Suprapubic skin (tissue), 4 donors: ENCODE measurements around the gene DDI2. TPM values are rescaled to one million over a fixed set of nuclear protein-coding genes. Genes with fewer than 3 reads are reported as not detected.

Experiments used
- DNase-seq, 2 donors: peaks; one replicate each; pipeline ENCODE4 v3.0.0-alpha.2; 2019; ENCODE audit warnings: low spot score in 2 of 2
- H3K27ac ChIP-seq: fragments of 200-600 bp; sonication (generic); one replicate; pipeline ENCODE4 v1.5.1; 2019
- H3K27me3 ChIP-seq: fragments of 200-600 bp; sonication (generic); one replicate; pipeline ENCODE4 v1.5.1; 2019
- H3K36me3 ChIP-seq: fragments of 200-600 bp; sonication (generic); one replicate; pipeline ENCODE4 v1.5.1; 2019
- H3K4me1 ChIP-seq: fragments of 200-600 bp; sonication (generic); one replicate; pipeline ENCODE4 v1.5.1; 2019
- H3K4me3 ChIP-seq: fragments of 200-600 bp; sonication (generic); one replicate; pipeline ENCODE4 v1.5.1; 2019; ENCODE audit warnings: mild to moderate bottlenecking
- H3K9me3 ChIP-seq: fragments of 200-600 bp; sonication (generic); one replicate; pipeline ENCODE4 v1.5.1; 2019
- CTCF ChIP-seq, 2 donors: fragments of 200-600 bp in 1 of 2; fragments of 450-650 bp in 1 of 2; sonication (generic) in 1 of 2; IDR thresholded peaks; one replicate each; pipeline ENCODE4 v1.5.1; 2016 to 2019; ENCODE audit warnings: antibody characterized with exemption in 2 of 2, mild to moderate bottlenecking in 1 of 2, moderate library complexity in 1 of 2
- EP300 ChIP-seq: sonication (generic); formaldehyde crosslinking; IDR thresholded peaks from one replicate; pipeline ENCODE4 v1.6.1; 2017; ENCODE audit warnings: antibody characterized with exemption
- POLR2A ChIP-seq, 2 donors: fragments of 450-650 bp; IDR thresholded peaks; one replicate each; pipeline ENCODE4 v1.6.1; 2017; ENCODE audit warnings: antibody characterized with exemption in 2 of 2, mild to moderate bottlenecking in 2 of 2, moderate library complexity in 2 of 2
- POLR2AphosphoS5 ChIP-seq, 3 donors: sonication (generic); formaldehyde crosslinking; IDR thresholded peaks; one replicate each; pipeline ENCODE4 v1.6.1; 2017; ENCODE audit warnings: antibody characterized with exemption in 3 of 3
- WGBS: methylation state at CpG from one replicate; pipeline ENCODE4 v1.1.5; 2018; 5-methylcytosine and 5-hydroxymethylcytosine counted together
- total RNA-seq, 4 donors: library from RNA; depleted of rRNA; stranded (reverse); fragments of >200 nt; gene quantifications; one replicate each; pipeline ENCODE4 v1.1.0, GENCODE V29; 2016

DDI2 gene
- total RNA-seq, 4 donors from 2014 or later: 33.2 to 90.0 (median 39.9) TPM

DNA sequence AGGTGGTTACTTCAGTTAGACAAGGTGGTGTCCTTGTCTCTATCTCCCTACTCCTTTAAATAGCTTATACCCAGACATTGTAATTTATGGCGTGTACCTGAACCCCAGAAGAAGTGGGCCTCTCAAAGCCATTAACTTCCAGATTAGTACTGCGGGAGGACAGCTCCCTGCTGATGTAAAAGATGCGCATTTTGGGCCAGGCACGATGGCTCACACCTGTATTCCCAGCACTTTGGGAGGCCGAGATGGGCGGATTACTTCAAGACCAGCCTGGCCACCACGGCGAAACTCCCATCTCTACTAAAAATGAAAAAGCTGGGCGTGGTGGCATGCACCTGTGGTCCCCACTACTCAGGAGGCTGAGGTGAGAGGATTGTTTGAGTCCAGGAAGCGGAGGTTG, 51.8 kb downstream of the DDI2 start:
- no peaks in the 10 kb centered on the region for H3K27me3 ChIP-seq
- no peak for DNase-seq
- 95% methylated on average over 10 of the region's 10 CpGs for WGBS
- H3K4me1 ChIP-seq: no peaks in the 10 kb centered on the region
- TF ChIP-seq POLR2A (IDR thresholded peaks at IDR 0.05) (no peak), EP300 (no peak), CTCF (IDR thresholded peaks at IDR 0.05) (no peak), POLR2AphosphoS5 (IDR thresholded peaks at IDR 0.05) (no peak)
- no peak overlapping the region for H3K4me3 ChIP-seq
- no peak overlapping the region for H3K27ac ChIP-seq
- peaks cover 2% of the 10 kb centered on the region for H3K36me3 ChIP-seq
- no peaks in the 10 kb centered on the region for H3K9me3 ChIP-seq

GRCh38 chr1:15669864-15670263, 52.6 kb downstream of the DDI2 start:
- Histone ChIP-seq H3K27ac (no peak overlapping the region), H3K27me3 (no peaks in the 10 kb centered on the region)

DNA sequence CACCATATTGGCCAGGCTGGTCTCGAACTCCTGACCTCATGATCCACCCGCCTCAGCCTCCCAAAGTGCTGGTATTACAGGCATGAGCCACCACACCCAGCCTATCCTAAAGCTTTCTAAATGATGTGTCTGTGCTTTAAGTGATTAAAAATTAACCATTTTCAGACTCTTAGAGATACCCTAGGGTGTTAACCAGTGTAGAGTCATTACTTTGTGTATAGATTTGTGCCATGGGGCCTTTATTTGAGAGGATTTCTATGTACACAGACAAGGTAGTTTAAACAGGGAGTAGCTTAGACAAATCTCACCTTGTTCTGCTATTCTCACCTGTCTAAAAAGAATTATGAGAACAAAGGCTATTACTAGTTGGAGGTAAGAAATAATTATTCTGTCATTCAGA, 54.2 kb downstream of the DDI2 start:
- Histone ChIP-seq H3K4me1 (peaks cover 7% of the 10 kb centered on the region), H3K9me3 (no peaks in the 10 kb centered on the region), H3K27ac (no peak overlapping the region), H3K4me3 (no peak overlapping the region), H3K36me3 (no peaks in the 10 kb centered on the region), H3K27me3 (no peaks in the 10 kb centered on the region)
- DNase-seq: no peak
- WGBS: 100% methylated on average over 2 of the region's 2 CpGs
- TF ChIP-seq EP300 (no peak), POLR2AphosphoS5 (IDR thresholded peaks at IDR 0.05) (no peak), CTCF (IDR thresholded peaks at IDR 0.05) (no peak), POLR2A (IDR thresholded peaks at IDR 0.05) (no peak)

More at GRCh38 chr1:15669864-15670263, 52.6 kb downstream of the DDI2 start:
- no peak for DNase-seq
- H3K9me3 ChIP-seq: no peaks in the 10 kb centered on the region
- TF ChIP-seq POLR2A (IDR thresholded peaks at IDR 0.05) (no peak), CTCF (IDR thresholded peaks at IDR 0.05) (no peak), EP300 (no peak), POLR2AphosphoS5 (IDR thresholded peaks at IDR 0.05) (no peak)
- H3K4me1 ChIP-seq: peaks cover 3% of the 10 kb centered on the region
- H3K36me3 ChIP-seq: peaks cover under 1% of the 10 kb centered on the region
- no peak overlapping the region for H3K4me3 ChIP-seq
- WGBS: 79% methylated on average over 4 of the region's 4 CpGs

DNA sequence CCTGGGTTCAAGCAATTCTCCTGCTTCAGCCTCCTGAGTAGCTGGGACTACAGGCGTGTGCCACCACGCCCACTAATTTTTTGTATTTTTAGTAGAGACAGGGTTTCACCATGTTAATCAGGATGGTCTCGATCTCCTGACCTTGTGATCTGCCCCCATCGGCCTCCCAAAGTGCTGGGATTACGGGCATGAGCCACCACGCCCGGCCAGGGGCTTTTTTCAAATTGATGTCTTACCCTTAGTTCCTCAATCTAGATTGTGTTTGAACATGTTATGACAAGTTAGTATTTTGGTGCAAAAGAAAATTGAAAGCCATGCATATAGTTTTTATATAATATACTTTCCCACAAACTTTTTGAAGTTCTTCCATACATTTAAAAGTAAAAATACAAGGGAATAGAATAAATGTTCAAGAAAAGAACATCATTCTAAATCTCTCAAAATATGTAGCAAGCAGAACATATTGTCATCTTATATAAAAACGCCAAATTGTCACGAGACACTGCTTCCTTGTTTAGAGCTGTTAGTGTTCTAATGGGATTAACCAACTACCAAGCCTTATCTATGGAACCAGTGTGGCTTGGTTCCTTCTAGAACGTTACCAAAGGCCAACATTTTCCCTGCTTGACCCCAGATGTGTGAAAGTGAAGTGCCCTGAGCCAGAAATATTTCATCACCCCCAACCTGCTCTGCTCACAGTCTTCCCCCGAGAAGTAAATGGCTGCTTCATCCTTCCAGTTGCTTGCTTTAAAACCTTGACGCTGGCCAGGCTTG, 57.3 kb downstream of the DDI2 start:
- no peak for DNase-seq
- Histone ChIP-seq H3K4me1 (peaks cover 7% of the 10 kb centered on the region), H3K36me3 (no peaks in the 10 kb centered on the region), H3K9me3 (no peaks in the 10 kb centered on the region), H3K27me3 (no peaks in the 10 kb centered on the region), H3K27ac (no peak overlapping the region), H3K4me3 (no peak overlapping the region)
- WGBS: 55% methylated on average over 12 of the region's 12 CpGs
- TF ChIP-seq CTCF (IDR thresholded peaks at IDR 0.05) (no peak), EP300 (no peak), POLR2AphosphoS5 (IDR thresholded peaks at IDR 0.05) (no peak), POLR2A (IDR thresholded peaks at IDR 0.05) (no peak)

DNA sequence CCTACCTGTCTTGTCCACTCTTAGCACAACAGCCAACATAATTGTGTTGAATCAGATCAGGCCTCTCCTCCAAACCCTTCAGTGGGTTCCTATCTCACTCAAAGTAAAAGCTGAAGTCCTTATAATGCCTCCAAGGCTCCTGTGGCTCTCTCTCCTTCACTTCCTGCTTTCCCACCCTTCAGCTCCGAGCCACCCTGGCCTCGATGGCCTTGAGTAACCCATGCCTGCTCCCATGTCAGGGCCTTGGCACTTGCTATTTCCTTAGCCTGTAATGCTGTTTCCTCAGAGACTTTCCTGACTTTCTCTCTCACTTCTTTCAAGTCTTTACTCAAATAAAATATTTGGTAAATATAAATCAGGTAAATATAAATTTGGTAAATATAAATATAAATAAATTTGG, 58.8 kb downstream of the DDI2 start:
- 54% methylated on average over 2 of the region's 2 CpGs for WGBS
- Histone ChIP-seq H3K9me3 (no peaks in the 10 kb centered on the region), H3K4me3 (no peak overlapping the region), H3K27me3 (no peaks in the 10 kb centered on the region), H3K27ac (no peak overlapping the region), H3K36me3 (no peaks in the 10 kb centered on the region), H3K4me1 (peaks cover 16% of the 10 kb centered on the region)
- no peak for DNase-seq
- TF ChIP-seq EP300: no peak
- TF ChIP-seq CTCF (IDR thresholded peaks at IDR 0.05): no peak
- TF ChIP-seq POLR2AphosphoS5 (IDR thresholded peaks at IDR 0.05): no peak
- TF ChIP-seq POLR2A (IDR thresholded peaks at IDR 0.05): no peak
